GM21526 (cell line): ENCODE results near the gene NLRC3.
"Not testable (repeated sequence)": the region's sequence is repeated elsewhere in the genome, so short reads cannot be mapped to it uniquely, and the experiment has no call there.

ENCODE experiments used
- ATAC-seq: cut with Tn5 transposase; IDR thresholded peaks from one replicate; pipeline ENCODE4 v1.9.1; 2021; ENCODE audit warnings: moderate library complexity; ENCODE audit not compliant: unreplicated experiment, low FRiP score

Gene NLRC3, protein sequence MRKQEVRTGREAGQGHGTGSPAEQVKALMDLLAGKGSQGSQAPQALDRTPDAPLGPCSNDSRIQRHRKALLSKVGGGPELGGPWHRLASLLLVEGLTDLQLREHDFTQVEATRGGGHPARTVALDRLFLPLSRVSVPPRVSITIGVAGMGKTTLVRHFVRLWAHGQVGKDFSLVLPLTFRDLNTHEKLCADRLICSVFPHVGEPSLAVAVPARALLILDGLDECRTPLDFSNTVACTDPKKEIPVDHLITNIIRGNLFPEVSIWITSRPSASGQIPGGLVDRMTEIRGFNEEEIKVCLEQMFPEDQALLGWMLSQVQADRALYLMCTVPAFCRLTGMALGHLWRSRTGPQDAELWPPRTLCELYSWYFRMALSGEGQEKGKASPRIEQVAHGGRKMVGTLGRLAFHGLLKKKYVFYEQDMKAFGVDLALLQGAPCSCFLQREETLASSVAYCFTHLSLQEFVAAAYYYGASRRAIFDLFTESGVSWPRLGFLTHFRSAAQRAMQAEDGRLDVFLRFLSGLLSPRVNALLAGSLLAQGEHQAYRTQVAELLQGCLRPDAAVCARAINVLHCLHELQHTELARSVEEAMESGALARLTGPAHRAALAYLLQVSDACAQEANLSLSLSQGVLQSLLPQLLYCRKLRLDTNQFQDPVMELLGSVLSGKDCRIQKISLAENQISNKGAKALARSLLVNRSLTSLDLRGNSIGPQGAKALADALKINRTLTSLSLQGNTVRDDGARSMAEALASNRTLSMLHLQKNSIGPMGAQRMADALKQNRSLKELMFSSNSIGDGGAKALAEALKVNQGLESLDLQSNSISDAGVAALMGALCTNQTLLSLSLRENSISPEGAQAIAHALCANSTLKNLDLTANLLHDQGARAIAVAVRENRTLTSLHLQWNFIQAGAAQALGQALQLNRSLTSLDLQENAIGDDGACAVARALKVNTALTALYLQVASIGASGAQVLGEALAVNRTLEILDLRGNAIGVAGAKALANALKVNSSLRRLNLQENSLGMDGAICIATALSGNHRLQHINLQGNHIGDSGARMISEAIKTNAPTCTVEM

DNA sequence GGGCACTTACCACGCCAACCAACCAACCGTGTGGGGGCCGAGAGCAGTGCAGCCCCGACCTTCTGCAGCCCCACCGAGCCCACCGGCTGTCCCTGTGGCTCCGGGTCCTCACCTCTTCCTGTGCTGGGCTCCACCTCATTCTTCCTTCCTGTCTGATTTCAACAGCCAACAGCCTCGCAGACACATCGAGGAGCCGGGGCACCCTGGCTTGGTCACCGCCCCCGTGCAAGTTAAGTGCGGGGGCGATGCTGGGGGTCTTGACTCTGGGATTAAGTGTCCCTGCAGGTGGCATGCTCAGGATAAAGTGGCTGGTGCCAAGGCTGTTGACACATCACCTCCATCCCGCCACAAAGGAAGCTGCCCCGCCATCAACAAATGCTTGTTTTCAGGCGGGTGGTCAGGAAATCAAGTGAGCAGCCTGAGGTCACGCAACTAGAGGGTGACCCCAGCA, at the start of gene NLRC3:
Gene NLRC3, minus strand, starts transcription at position 102 of the 451 bp plus-strand sequence. CDS start 12,367 bp downstream, outside the sequence.
- no peak for ATAC-seq

DNA sequence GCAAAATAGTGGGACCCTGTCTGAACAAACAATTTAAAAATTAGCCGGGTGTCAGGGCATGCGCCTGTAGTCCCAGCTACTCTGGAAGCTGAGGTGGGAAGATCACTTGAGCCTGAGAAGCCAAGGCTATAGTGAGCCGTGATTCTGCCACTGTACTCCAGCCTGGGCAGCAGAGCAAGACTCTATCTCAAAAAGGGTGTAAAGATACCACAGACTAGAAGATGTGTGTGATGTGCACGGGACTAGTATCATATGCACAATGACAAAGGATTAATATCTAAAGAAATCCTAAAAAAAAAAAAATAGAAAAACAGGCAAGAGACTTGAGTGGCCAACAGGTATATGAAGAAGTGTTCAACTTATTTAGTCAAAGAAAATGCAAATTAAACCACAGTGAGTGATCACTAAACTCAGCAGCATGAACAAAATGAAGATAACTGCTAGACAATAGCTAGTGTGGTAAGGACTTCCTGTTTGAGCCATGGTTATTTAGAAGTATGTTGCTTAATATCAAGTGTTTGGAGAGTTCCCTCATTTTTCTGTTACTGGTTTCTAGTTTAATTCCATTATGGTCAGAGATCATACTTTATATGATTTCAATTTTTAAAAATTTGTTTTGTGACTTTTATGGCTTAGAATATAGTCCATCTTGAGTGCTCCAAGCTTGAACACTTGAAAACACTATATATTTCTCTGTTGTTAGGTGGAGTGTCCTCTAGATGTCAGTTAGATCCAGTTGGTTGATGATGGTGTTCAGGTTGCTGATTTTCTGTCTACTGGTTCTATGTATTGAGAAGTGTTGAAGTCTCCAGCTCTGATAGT, 48.9 kb upstream of the NLRC3 start:
- no peak for ATAC-seq

- ATAC-seq = no peak
These were observed 48.1 kb upstream of the NLRC3 start for GRCh38 chr16:3625331-3625730.

- no peak for ATAC-seq
These were observed 46.4 kb upstream of the NLRC3 start for GRCh38 chr16:3623642-3624041.

DNA sequence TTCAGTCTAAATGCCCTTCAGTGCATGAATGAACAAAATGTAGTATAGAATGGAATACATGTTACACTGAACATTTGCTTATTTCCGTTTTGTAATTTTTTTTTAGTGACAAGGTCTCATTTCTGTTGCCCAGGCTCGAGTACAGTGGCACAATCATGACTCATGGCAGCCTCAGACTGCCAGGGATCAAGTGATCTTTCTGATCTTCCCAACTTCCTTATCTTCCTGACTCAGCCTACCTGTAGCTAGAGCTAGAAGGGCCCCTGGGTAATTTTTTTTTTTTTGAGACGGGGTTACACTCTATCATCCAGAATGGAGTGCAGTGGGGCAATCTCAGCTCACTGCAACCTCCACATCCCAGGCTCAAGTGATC, 41.6 kb upstream of the NLRC3 start:
- no peak for ATAC-seq

GRCh38 chr16:3612510-3613466, 35.6 kb upstream of the NLRC3 start:
- no peak for ATAC-seq

GRCh38 chr16:3611146-3611975, 34.2 kb upstream of the NLRC3 start, which contains the start of gene SLX4:
Gene SLX4, minus strand, starts transcription at chr16:3611606. Its CDS starts 2,642 bp downstream, at chr16:3608964.
- peak; percentile 77 for ATAC-seq

DNA sequence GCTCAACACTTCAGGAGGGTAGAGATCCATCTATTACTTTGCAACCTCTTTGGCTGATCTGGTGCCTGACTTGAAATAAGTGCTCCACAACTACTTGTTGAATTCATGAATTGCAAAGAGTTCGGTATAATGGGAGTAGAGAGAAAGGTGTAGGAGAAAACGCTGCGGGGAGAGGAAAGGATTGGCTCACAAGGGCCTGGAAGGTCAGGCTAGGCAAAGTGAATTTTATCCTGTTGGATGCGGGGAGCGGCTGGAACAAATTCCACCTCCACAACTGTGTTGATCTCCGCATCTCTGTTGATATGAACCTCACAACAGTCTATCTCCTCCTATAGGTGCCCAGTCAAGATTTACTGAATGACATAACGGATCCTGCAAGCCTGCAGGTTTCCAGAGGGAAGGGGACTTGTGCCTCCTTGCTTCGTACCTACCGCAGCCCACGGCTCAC, 33.5 kb upstream of the NLRC3 start:
- ATAC-seq = no peak

DNA sequence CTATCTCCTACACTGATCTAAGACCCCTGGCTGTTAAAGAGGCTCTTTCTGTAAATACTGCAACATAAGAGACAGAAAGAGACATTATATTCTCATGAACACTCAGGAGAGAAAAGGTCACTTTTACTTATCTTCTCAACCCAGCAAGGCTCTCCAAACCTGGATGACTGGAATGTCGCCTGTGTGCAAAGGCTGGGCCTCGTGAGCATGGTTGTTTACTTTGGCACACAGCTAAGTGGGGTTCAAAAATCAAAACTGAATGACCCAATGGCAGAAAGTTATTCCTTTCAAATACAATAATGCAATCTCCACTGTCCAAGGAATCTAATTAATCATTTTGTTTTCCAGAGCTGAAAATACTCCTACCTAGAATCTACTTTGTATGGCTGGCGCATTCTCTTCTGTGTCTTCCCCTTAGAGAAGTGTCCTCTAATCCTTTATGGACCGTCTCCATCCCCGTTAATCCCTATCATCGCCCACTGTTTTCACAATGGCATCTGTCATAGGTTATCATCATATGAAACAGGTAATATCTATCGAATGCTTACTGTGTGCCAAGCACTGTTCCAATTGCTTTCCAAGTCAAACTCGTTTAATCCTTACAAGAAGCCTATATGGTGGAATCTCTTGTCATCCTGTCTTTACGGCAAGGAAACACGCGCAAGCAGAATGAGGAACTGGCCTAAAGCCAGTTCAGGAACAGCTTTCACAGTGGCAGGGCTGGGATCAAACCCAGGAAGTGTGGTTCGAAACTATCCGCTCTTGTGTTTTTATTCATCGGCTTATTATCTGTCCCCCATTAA, 32.9 kb upstream of the NLRC3 start:
- no peak for ATAC-seq

DNA sequence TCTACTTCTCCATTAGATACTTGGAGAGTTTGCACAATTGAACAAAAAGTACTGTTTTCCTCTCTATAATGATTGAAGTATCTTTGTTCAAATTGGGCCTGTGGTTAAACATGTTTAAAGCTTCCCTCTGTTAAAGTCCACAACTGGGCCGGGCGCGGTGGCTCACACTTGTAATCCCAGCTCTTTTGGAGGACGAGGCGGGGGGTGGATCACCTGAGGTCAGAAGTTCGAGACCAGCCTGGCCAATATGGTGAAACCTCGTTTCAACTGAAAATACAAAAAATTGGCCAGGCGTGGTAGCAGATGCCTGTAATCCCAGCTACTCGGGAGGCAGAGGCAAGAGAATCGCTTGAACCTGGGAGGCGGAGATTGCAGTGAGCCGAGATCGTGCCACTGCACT, 31.8 kb upstream of the NLRC3 start:
- ATAC-seq = not testable (repeated sequence)

DNA sequence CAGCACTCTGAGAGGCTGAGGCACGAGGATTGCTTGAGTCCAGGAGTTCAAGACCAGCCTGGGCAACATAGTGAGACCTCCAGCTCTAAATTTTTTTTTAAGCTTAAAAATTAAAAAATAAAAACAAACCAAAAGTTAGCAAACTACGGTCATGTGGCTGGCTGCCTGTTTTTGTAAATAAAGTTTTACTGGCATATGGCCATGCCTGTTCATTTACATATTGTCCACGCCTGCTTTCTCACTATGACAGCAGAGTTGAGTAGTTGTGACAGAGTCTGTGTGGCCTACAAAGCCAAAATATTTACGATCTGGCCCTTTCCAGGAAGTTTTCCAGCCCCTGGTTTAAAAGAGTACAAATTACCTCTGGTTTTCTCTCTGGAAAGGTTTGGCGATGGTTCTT, 30.9 kb upstream of the NLRC3 start:
- ATAC-seq = no peak

GRCh38 chr16:3607634-3608033, 30.4 kb upstream of the NLRC3 start:
- ATAC-seq = no peak

- ATAC-seq = no peak
These were observed 30.0 kb upstream of the NLRC3 start for GRCh38 chr16:3607161-3607560.

GRCh38 chr16:3606441-3606840, 29.2 kb upstream of the NLRC3 start:
- ATAC-seq = no peak

DNA sequence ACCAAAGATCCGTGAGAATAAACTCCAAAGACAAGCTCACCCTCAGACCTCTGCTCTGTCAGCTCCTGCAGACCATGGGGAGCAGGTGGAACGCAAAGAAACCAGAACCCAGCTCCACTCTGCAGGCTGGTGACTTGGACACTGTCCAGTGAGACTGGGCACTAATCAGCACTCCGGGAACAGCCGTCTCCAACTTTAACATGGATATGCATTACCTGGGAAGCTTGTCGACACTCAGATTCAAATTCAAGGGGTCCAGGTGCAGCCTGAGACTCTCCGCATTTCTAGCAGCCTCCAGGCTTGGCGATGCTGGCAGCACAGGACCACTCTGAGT, 25.1 kb upstream of the NLRC3 start:
- ATAC-seq = no peak

DNA sequence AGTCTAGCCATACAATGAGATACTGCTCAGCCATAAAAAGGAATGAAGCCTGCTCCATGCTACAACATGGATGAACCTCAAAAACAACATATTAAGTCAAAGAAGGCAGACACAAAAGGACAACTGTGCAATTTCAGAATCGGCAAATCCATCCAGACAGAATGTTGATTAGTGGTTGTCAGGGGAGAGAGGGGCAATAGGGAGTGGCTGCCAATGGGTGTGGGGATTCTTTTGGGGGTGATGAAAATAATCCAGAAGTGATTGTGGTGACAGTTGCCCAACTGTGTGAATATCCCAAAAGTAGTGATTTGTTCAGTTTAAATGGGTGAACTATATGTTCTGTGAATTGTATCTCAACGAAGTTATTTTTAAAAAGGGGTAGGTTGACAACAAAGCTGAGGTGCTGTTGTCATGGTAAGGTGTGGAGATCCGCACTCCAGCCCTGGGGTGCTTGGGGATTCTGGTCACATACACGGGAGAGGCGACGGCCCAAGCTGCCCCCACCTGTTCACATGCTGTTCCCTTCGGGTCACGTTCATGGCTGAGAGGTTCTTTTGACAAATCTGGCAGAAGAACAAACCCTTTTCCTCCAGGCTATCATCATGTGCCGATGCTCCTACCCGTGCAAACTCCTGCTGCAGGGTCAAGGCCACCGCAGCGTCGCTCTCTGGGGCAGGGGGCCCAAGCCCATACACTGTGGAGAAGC, 24.6 kb upstream of the NLRC3 start:
- ATAC-seq = no peak

GRCh38 chr16:3599922-3600321, 22.7 kb upstream of the NLRC3 start:
- no peak for ATAC-seq
